Mesenchymal stem cell (in vitro differentiated cells and primary cell): ENCODE measurements around the gene MICU1.

Experiments
- DNase-seq: peaks from one replicate; pipeline ENCODE4 v3.0.0-alpha.2; 2013
- H2AFZ ChIP-seq: one replicate; pipeline ENCODE4 v1.6.1; 2013; ENCODE audit warnings: low read depth, mild to moderate bottlenecking, control low read depth, inconsistent platforms, low read length, moderate library complexity
- H2AK5ac ChIP-seq: 2 replicates; pipeline ENCODE4 v1.6.1; 2013; ENCODE audit warnings: low read length, moderate library complexity, mild to moderate bottlenecking, inconsistent platforms; ENCODE audit not compliant: severe bottlenecking
- H2BK120ac ChIP-seq: one replicate; pipeline ENCODE4 v1.6.1; 2013; ENCODE audit warnings: low read depth, mild to moderate bottlenecking, inconsistent platforms, low read length, moderate library complexity
- H2BK12ac ChIP-seq, 2 experiments: one replicate each; pipeline ENCODE4 v1.6.1; 2013; ENCODE audit warnings: inconsistent platforms in 2 of 2, low read length in 2 of 2, mild to moderate bottlenecking in 2 of 2, moderate library complexity in 2 of 2, control low read depth in 1 of 2
- H2BK15ac ChIP-seq: one replicate; pipeline ENCODE4 v1.6.1; 2013; ENCODE audit warnings: mild to moderate bottlenecking, low read depth, inconsistent platforms; ENCODE audit not compliant: poor library complexity, severe bottlenecking
- H2BK5ac ChIP-seq: 2 replicates; pipeline ENCODE4 v1.6.1; 2013; ENCODE audit warnings: low read depth, mild to moderate bottlenecking, low read length, control low read depth, inconsistent platforms; ENCODE audit not compliant: poor library complexity, severe bottlenecking
- H3K14ac ChIP-seq, 2 experiments: one replicate each; pipeline ENCODE4 v1.6.1; 2013; ENCODE audit warnings: inconsistent platforms in 2 of 2, low read length in 2 of 2, control low read depth in 1 of 2, mild to moderate bottlenecking in 1 of 2, moderate library complexity in 1 of 2
- H3K18ac ChIP-seq, 2 experiments: one replicate each; pipeline ENCODE4 v1.6.1; 2013; ENCODE audit warnings: inconsistent platforms in 2 of 2, low read length in 2 of 2, control low read depth in 1 of 2, low read depth in 1 of 2, mild to moderate bottlenecking in 1 of 2
- H3K23ac ChIP-seq, 2 experiments: one replicate each; pipeline ENCODE4 v1.6.1; 2013; ENCODE audit warnings: inconsistent platforms in 2 of 2, low read length in 2 of 2, mild to moderate bottlenecking in 2 of 2, moderate library complexity in 2 of 2, control low read depth in 1 of 2
- H3K27ac ChIP-seq: 2 replicates; pipeline ENCODE4 v1.5.1; 2013; ENCODE audit warnings: mild to moderate bottlenecking, moderate library complexity, low read length, control low read depth, inconsistent platforms; ENCODE audit not compliant: poor library complexity, severe bottlenecking
- H3K27me3 ChIP-seq, 2 experiments: 2 replicates each; pipeline versions ENCODE4 v1.6.1 to v1.7.0; 2013; ENCODE audit warnings: low read length in 2 of 2, mild to moderate bottlenecking in 2 of 2, moderate library complexity in 2 of 2, control low read depth in 1 of 2, inconsistent platforms in 1 of 2; ENCODE audit not compliant: control insufficient read depth in 1 of 2, insufficient read depth in 1 of 2
- H3K36me3 ChIP-seq, 2 experiments: 2 replicates each; pipeline versions ENCODE4 v1.6.1 to v1.7.0; 2013; ENCODE audit warnings: low read length in 2 of 2, control low read depth in 1 of 2, inconsistent platforms in 1 of 2, low read depth in 1 of 2, mild to moderate bottlenecking in 1 of 2; ENCODE audit not compliant: insufficient read depth in 2 of 2, control insufficient read depth in 1 of 2
- H3K4ac ChIP-seq, 2 experiments: one replicate each; pipeline ENCODE4 v1.6.1; 2013; ENCODE audit warnings: inconsistent platforms in 2 of 2, low read length in 2 of 2, mild to moderate bottlenecking in 2 of 2, moderate library complexity in 2 of 2, control low read depth in 1 of 2, low read depth in 1 of 2
- H3K4me1 ChIP-seq: 2 replicates; pipeline ENCODE4 v1.6.1; 2013; ENCODE audit warnings: low read depth, low read length, control low read depth; ENCODE audit not compliant: control insufficient read depth, insufficient read depth
- H3K4me2 ChIP-seq: 2 replicates; pipeline ENCODE4 v1.6.1; 2013; ENCODE audit warnings: low read length, mild to moderate bottlenecking, inconsistent platforms; ENCODE audit not compliant: poor library complexity, severe bottlenecking
- H3K4me3 ChIP-seq, 2 experiments: 2 replicates each; pipeline versions ENCODE4 v1.5.1 to v1.7.0; 2013; ENCODE audit warnings: low read length in 2 of 2, mild to moderate bottlenecking in 2 of 2, control low read depth in 1 of 2, low read depth in 1 of 2; ENCODE audit not compliant: insufficient read depth in 1 of 2
- H3K79me1 ChIP-seq: replicated peaks from 2 replicates; pipeline ENCODE4 v1.6.1; 2013; ENCODE audit warnings: mild to moderate bottlenecking, control low read depth, low read length, inconsistent platforms; ENCODE audit not compliant: poor library complexity, severe bottlenecking
- H3K9ac ChIP-seq: 2 replicates; pipeline ENCODE4 v1.7.0; 2013; ENCODE audit warnings: mild to moderate bottlenecking, low read length, moderate library complexity
- H3K9me3 ChIP-seq: 2 replicates; pipeline ENCODE4 v1.7.0; 2013; ENCODE audit warnings: mild to moderate bottlenecking, low read length; ENCODE audit not compliant: control insufficient read depth
- H4K8ac ChIP-seq: one replicate; pipeline ENCODE4 v1.6.1; 2013; ENCODE audit warnings: inconsistent platforms, mild to moderate bottlenecking, low read length, moderate library complexity
- H4K91ac ChIP-seq: one replicate; pipeline ENCODE4 v1.6.1; 2013; ENCODE audit warnings: mild to moderate bottlenecking, low read length, inconsistent platforms
- WGBS: methylation state at CpG from one replicate; pipeline ENCODE4 v1.1.7; 2013; ENCODE audit warnings: mixed read lengths; 5-methylcytosine and 5-hydroxymethylcytosine counted together

The MICU1 gene

DNA sequence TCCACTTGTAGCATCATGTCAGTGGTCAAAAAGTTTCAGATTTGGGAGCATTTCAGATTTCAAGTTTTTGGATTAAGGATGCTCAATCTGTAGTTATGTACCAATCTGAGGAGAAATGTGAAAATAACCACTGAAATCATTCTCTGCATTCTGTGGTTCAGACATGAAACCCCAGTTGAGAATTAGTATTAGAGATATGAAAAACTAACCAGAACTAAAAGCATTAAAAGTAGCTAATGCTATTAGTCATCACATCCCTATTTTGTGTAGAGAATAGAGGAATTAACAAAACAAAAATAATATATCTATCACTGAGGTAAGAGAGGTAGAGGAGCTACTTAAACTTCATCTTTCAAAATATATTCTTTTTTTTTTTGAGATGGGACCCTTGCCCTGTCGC lies 28.0 kb downstream of the MICU1 start:
- no peak overlapping the region for H3K23ac ChIP-seq
- no peak overlapping the region for H2AFZ ChIP-seq
- no peaks in the 10 kb centered on the region for H3K27me3 ChIP-seq
- H3K4me2 ChIP-seq: no peak overlapping the region
- H4K8ac ChIP-seq: no peak overlapping the region
- H2BK120ac ChIP-seq: no peak overlapping the region
- no peaks in the 10 kb centered on the region for H3K9me3 ChIP-seq
- DNase-seq: no peak
- H2BK15ac ChIP-seq: no peak overlapping the region
- no peak overlapping the region for H4K91ac ChIP-seq
- no peak overlapping the region for H3K14ac ChIP-seq
- H2AK5ac ChIP-seq: no peak overlapping the region
- H3K27ac ChIP-seq: no peak overlapping the region
- H3K4me1 ChIP-seq: no peaks in the 10 kb centered on the region
- WGBS: 100% methylated on average over 1 of the region's 1 CpG
- peaks cover 0 to 5% of the 10 kb centered on the region in 2 experiments for H3K36me3 ChIP-seq
- H3K79me1 ChIP-seq: peaks cover 22% of the 10 kb centered on the region
- H3K18ac ChIP-seq: no peak overlapping the region
- H2BK5ac ChIP-seq: no peak overlapping the region
- no peak overlapping the region for H2BK12ac ChIP-seq
- H3K4me3 ChIP-seq: no peak overlapping the region
- H3K9ac ChIP-seq: no peak overlapping the region
- H3K4ac ChIP-seq: no peak overlapping the region

DNA sequence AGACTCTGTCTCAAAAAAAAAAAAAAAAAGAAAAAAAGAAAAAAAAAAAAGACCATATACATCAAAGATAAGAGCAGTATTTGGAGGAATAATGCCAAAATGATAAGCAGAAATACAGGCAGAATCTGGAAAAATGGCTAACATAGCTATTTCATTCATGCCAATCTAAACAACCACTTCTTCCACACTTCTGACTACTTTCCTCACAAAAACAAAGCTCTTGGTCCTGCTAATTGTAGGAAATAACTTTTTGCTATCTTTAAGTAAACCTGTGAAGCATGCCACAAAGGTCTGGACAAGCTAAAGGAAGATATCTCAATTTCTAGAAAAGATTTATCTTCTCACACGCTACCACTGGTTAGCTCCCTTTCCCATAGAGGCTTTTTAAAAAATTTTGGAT lies 30.4 kb downstream of the MICU1 start:
- H2BK120ac ChIP-seq: no peak overlapping the region
- H3K79me1 ChIP-seq: peaks cover 18% of the 10 kb centered on the region
- H3K18ac ChIP-seq: no peak overlapping the region
- no peak overlapping the region for H3K4me2 ChIP-seq
- WGBS: 100% methylated on average over 1 of the region's 1 CpG
- H4K8ac ChIP-seq: no peak overlapping the region
- H3K23ac ChIP-seq: no peak overlapping the region
- no peak overlapping the region for H4K91ac ChIP-seq
- no peaks in the 10 kb centered on the region for H3K36me3 ChIP-seq
- no peak overlapping the region for H2AK5ac ChIP-seq
- no peak overlapping the region for H3K27ac ChIP-seq
- no peak overlapping the region for H2BK5ac ChIP-seq
- no peak overlapping the region for H3K9ac ChIP-seq
- H3K4me3 ChIP-seq: no peak overlapping the region
- H2AFZ ChIP-seq: no peak overlapping the region
- H3K27me3 ChIP-seq: no peaks in the 10 kb centered on the region
- H2BK15ac ChIP-seq: no peak overlapping the region
- no peaks in the 10 kb centered on the region for H3K4me1 ChIP-seq
- no peak overlapping the region for H3K4ac ChIP-seq
- no peak overlapping the region for H2BK12ac ChIP-seq
- H3K14ac ChIP-seq: no peak overlapping the region
- H3K9me3 ChIP-seq: no peaks in the 10 kb centered on the region
- no peak for DNase-seq

DNA sequence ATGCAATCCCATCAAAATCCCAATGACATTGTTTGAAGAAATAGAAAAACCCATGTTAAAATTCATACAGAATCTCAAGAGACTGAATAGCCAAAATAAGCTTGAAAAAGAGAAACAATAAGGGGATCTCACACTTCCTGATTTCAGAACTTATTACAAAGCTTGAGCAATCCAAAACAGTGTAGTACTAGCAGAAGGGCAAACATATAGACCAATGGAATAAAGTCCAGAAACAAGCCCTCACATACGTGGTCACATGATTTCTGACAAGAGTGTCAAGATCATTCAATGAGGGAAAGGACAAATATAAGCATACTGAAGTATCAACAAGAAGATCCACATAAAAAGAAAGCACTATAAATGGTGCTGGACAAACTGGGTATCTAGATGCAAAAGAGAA lies 31.9 kb downstream of the MICU1 start:
- H2BK12ac ChIP-seq: no peak overlapping the region
- H4K8ac ChIP-seq: no peak overlapping the region
- no peak overlapping the region for H2AK5ac ChIP-seq
- no peak for DNase-seq
- no peak overlapping the region for H2BK5ac ChIP-seq
- WGBS: 100% methylated on average over 1 of the region's 1 CpG
- H3K79me1 ChIP-seq: peaks cover 17% of the 10 kb centered on the region
- H3K4me1 ChIP-seq: no peaks in the 10 kb centered on the region
- H3K27me3 ChIP-seq: no peaks in the 10 kb centered on the region
- H3K4me3 ChIP-seq: no peak overlapping the region
- no peak overlapping the region for H3K23ac ChIP-seq
- H3K9ac ChIP-seq: no peak overlapping the region
- H3K18ac ChIP-seq: no peak overlapping the region
- H3K14ac ChIP-seq: no peak overlapping the region
- H3K36me3 ChIP-seq: no peaks in the 10 kb centered on the region
- H2BK15ac ChIP-seq: no peak overlapping the region
- H3K27ac ChIP-seq: no peak overlapping the region
- no peak overlapping the region for H4K91ac ChIP-seq
- H3K9me3 ChIP-seq: no peaks in the 10 kb centered on the region
- H2AFZ ChIP-seq: no peak overlapping the region
- H3K4me2 ChIP-seq: no peak overlapping the region
- H3K4ac ChIP-seq: no peak overlapping the region
- no peak overlapping the region for H2BK120ac ChIP-seq

DNA sequence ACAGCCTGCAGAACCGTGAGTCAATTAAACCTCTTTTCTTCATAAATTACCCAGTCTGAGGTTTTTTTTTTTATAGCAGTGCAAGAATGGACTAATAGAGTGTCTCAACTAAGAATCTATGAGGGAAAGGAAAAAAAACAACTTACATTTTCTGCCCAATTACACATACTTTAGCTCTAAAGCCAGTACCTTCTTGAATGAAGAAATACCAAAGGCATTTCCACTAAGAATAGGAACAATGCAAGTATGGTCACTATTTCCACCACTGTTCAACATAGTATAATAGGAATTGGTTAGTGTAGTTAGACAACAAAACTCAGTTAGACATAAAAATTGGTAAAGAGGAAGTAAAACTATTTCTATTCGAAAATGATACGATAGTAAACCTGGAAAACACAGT lies 37.6 kb downstream of the MICU1 start:
- Histone ChIP-seq H3K4me3 (no peak overlapping the region), H3K14ac (no peak overlapping the region), H3K4me1 (no peaks in the 10 kb centered on the region), H4K91ac (no peak overlapping the region), H2AK5ac (no peak overlapping the region), H4K8ac (no peak overlapping the region), H3K9ac (no peak overlapping the region), H2BK120ac (no peak overlapping the region), H3K27me3 (no peaks in the 10 kb centered on the region), H3K36me3 (no peaks in the 10 kb centered on the region), H2AFZ (no peak overlapping the region), H2BK15ac (no peak overlapping the region), H2BK12ac (no peak overlapping the region), H3K18ac (no peak overlapping the region), H3K27ac (no peak overlapping the region), H3K9me3 (no peaks in the 10 kb centered on the region), H3K4ac (no peak overlapping the region), H3K23ac (no peak overlapping the region), H3K4me2 (no peak overlapping the region), H2BK5ac (no peak overlapping the region), H3K79me1 (peaks cover 15% of the 10 kb centered on the region)
- no peak for DNase-seq
- WGBS: 94% methylated on average over 2 of the region's 3 CpGs
